ENCODE measurements around the gene SUSD6. TPM values are rescaled to one million over a fixed set of nuclear protein-coding genes. Genes with fewer than 3 reads are reported as not detected.
A peak's percentile ranks its signal among the peaks of the same experiment; 100 is the strongest.
"Not testable (repeated sequence)": the region's sequence is repeated elsewhere in the genome, so short reads cannot be mapped to it uniquely, and the experiment has no call there.

SUSD6 gene
- total and polyA plus RNA-seq, 4 donors, result 16.0 to 75.1 (median 61.0) TPM

DNA sequence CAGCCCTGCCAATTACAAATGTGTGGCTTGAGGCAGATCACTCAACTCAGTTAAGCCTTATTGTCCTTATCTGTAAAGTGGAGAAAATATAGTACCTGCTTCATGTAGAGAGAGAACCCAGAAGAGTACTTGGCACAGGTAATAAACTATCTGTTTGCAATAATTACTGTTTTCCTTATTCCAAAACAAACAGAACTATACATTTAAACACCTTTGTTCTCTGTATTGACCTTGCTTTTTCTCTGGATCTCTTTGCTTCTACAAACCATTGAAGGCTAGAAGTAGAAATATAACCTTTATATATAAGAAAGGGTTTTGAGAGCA lies 84.8 kb downstream of the SUSD6 start:
- no peak overlapping the region for H3K27ac ChIP-seq (ENCODE audit: low read depth in 1 of 2, low read length in 1 of 2)
- TF ChIP-seq, protein P1, sequence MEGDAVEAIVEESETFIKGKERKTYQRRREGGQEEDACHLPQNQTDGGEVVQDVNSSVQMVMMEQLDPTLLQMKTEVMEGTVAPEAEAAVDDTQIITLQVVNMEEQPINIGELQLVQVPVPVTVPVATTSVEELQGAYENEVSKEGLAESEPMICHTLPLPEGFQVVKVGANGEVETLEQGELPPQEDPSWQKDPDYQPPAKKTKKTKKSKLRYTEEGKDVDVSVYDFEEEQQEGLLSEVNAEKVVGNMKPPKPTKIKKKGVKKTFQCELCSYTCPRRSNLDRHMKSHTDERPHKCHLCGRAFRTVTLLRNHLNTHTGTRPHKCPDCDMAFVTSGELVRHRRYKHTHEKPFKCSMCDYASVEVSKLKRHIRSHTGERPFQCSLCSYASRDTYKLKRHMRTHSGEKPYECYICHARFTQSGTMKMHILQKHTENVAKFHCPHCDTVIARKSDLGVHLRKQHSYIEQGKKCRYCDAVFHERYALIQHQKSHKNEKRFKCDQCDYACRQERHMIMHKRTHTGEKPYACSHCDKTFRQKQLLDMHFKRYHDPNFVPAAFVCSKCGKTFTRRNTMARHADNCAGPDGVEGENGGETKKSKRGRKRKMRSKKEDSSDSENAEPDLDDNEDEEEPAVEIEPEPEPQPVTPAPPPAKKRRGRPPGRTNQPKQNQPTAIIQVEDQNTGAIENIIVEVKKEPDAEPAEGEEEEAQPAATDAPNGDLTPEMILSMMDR (IDR thresholded peaks at IDR 0.05; ENCODE audit: control extremely low read depth, extremely low read depth), result no peak
- DNase-seq, result no peak
- ATAC-seq (ENCODE audit: insufficient read depth, low FRiP score), result no peak
- peak overlapping the region in 1 of 2 donors; percentile 65 for H3K9ac ChIP-seq (ENCODE audit: insufficient read depth in 1 of 2, low read length in 2 of 2)
- H3K9me3 ChIP-seq (ENCODE audit: control insufficient read depth in 4 of 4, insufficient read depth in 3 of 4, low read length in 3 of 4), result no peaks in the 10 kb centered on the region
- peaks cover 28 to 49% (median 37%) of the 10 kb centered on the region in 5 donors for H3K4me1 ChIP-seq (ENCODE audit: control insufficient read depth in 5 of 5, insufficient read depth in 5 of 5, low read length in 5 of 5)
- no peaks in the 10 kb centered on the region for H3K27me3 ChIP-seq (ENCODE audit: control insufficient read depth in 3 of 3, insufficient read depth in 3 of 3, low read length in 2 of 3)
- no peaks in the 10 kb centered on the region for H3K36me3 ChIP-seq (ENCODE audit: control insufficient read depth in 4 of 4, insufficient read depth in 4 of 4, low read length in 4 of 4)
- no peak overlapping the region for H3K4me3 ChIP-seq

DNA sequence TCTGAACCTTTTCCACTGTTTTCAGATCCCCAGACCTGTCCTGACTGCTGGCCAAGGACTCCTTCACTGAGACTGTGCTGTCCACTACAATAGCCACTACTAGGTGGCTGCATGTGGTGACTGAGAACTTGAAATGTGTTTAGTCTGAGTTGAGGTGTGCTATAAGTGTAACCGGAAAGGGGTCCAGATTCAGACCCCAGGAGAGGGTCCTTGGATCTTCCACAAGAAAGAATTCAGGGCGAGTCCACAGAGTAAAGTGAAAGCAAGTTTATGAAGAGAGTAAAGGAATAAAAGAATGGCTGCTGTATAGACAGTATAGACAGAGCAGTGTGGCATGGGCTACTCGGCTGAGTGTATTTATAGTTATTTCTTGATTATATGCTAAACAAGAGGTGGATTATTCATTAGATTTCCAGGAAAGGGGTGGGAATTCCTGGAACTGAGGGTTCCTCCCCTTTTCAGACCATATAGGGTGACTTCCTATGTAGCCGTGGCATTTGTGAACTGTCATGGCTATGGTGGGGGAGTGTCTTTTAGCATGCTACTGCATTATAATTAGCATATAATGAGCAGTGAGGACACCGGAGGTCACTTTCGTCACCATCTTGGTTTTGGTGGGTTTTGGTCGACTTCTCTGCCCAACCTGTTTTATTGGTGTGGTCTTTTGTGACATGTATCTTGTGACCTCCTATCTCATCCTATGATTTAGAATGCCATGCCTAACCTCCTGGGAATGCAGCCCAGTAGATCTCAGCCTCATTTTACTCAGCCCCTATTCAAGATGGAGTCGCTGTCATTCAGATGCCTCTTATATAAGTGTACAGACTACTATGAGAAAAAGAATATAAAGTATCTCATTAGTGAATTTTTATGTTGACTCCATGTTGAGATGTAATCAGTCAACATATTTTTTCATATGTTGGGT lies 85.5 kb downstream of the SUSD6 start:
- Histone ChIP-seq H3K9ac (ENCODE audit: insufficient read depth in 1 of 2, low read length in 2 of 2) (no peak overlapping the region), H3K9me3 (ENCODE audit: control insufficient read depth in 4 of 4, insufficient read depth in 3 of 4, low read length in 3 of 4) (no peaks in the 10 kb centered on the region), H3K4me3 (no peak overlapping the region), H3K4me1 (ENCODE audit: control insufficient read depth in 5 of 5, insufficient read depth in 5 of 5, low read length in 5 of 5) (peaks cover 28 to 56% (median 39%) of the 10 kb centered on the region in 5 donors), H3K36me3 (ENCODE audit: control insufficient read depth in 4 of 4, insufficient read depth in 4 of 4, low read length in 4 of 4) (no peaks in the 10 kb centered on the region), H3K27me3 (ENCODE audit: control insufficient read depth in 3 of 3, insufficient read depth in 3 of 3, low read length in 2 of 3) (no peaks in the 10 kb centered on the region), H3K27ac (ENCODE audit: low read depth in 1 of 2, low read length in 1 of 2) (peak overlapping the region; percentile 48 to 74)
- ATAC-seq (ENCODE audit: insufficient read depth, low FRiP score) (no peak), DNase-seq (no peak)
- WGBS, 2 donors, result 46 to 62% methylated on average over 8 of the region's 8 CpGs
- TF ChIP-seq, protein P1 (IDR thresholded peaks at IDR 0.05; ENCODE audit: control extremely low read depth, extremely low read depth), result no peak

DNA sequence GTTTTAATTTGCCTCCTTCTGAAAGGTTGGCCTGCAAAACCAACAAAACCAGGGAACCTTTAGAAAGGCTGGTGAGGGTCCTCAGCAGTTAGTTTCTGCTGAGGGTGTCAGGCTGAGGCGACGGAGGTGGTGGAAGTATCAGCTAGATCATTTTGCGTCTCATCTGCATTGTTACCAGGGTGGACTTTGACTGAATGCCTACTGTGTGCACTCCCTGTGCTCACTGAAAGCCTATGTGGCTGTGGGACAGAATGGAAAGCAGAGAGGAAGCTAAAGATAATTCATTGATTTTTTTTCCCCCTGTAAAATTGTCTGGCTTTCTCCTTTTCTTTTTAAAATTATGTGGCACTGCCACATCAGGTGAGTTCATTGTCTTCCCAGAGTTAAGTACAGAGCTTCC lies 87.2 kb downstream of the SUSD6 start:
- Histone ChIP-seq H3K36me3 (ENCODE audit: control insufficient read depth in 4 of 4, insufficient read depth in 4 of 4, low read length in 4 of 4) (peaks cover 0 to 2% (median 0%) of the 10 kb centered on the region in 4 donors), H3K4me1 (ENCODE audit: control insufficient read depth in 5 of 5, insufficient read depth in 5 of 5, low read length in 5 of 5) (peaks cover 19 to 49% (median 39%) of the 10 kb centered on the region in 5 donors), H3K27ac (ENCODE audit: low read depth in 1 of 2, low read length in 1 of 2) (peak overlapping the region in 1 of 2 donors; percentile 75), H3K9ac (ENCODE audit: insufficient read depth in 1 of 2, low read length in 2 of 2) (no peak overlapping the region), H3K9me3 (ENCODE audit: control insufficient read depth in 4 of 4, insufficient read depth in 3 of 4, low read length in 3 of 4) (no peaks in the 10 kb centered on the region), H3K27me3 (ENCODE audit: control insufficient read depth in 3 of 3, insufficient read depth in 3 of 3, low read length in 2 of 3) (no peaks in the 10 kb centered on the region), H3K4me3 (no peak overlapping the region)
- DNase-seq (no peak), ATAC-seq (ENCODE audit: insufficient read depth, low FRiP score) (no peak)
- 75 to 83% methylated on average over 3 of the region's 3 CpGs for WGBS, 2 donors
- TF ChIP-seq, protein P1 (IDR thresholded peaks at IDR 0.05; ENCODE audit: control extremely low read depth, extremely low read depth), result no peak

DNA sequence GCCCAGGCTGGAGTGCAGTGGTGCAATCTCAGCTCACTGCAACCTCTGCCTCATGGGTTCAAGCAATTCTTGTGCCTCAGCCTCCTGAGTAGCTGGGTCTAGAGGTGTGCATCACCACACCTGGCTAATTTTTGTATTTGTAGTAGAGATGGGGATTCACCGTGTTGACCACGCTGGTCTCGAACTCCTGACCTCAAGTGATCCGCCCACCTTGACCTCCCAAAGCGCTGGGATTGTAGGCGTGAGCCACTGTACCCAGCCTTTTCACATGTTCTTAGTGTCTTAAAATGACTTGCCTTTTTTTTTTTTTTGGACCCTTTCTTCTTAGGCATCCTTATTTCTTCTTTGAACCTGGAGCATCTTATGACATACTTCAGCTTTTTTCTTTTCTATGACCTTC lies 87.8 kb downstream of the SUSD6 start:
- H3K4me1 ChIP-seq (ENCODE audit: control insufficient read depth in 5 of 5, insufficient read depth in 5 of 5, low read length in 5 of 5), result peaks cover 14 to 42% (median 41%) of the 10 kb centered on the region in 5 donors
- not testable (repeated sequence) for H3K9me3 ChIP-seq (ENCODE audit: control insufficient read depth in 4 of 4, insufficient read depth in 3 of 4, low read length in 3 of 4); H3K36me3 ChIP-seq (ENCODE audit: control insufficient read depth in 4 of 4, insufficient read depth in 4 of 4, low read length in 4 of 4); H3K27me3 ChIP-seq (ENCODE audit: control insufficient read depth in 3 of 3, insufficient read depth in 3 of 3, low read length in 2 of 3); DNase-seq; H3K27ac ChIP-seq (ENCODE audit: low read depth in 1 of 2, low read length in 1 of 2); ATAC-seq (ENCODE audit: insufficient read depth, low FRiP score); H3K9ac ChIP-seq (ENCODE audit: insufficient read depth in 1 of 2, low read length in 2 of 2); H3K4me3 ChIP-seq
- 91 to 96% methylated on average over 6 of the region's 6 CpGs for WGBS, 2 donors
